Activated CD8-positive, alpha-beta memory T cell treated with anti-CD3 and anti-CD28 coated beads for 4 hours (primary cell): ENCODE results near the gene HMCN1.

Source experiments
- DNase-seq, 2 donors: peaks; one replicate each; pipeline ENCODE4 v3.0.0-alpha.2; 2020; ENCODE audit warnings: low read depth in 2 of 2

HMCN1 gene

DNA sequence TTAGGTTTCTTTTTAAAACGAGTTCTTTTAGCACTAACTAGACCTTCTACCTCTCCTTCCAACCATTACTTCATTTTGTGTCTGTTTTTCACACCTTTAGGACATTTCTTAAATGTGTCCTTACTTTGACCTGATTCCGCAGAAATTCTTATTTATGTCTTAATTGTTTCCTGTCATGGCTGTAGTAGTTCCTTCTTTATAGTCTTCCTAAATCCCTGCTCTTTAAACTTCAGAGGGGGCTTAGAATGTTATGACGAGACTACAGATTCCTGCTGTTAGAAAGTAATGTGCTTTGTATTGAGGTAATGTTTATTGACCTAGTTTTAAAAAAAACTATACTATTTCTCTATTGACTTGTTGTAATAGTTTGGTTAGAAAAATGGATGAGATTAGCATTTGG is 70.4 kb downstream of the HMCN1 start:
- DNase-seq: no peak

DNA sequence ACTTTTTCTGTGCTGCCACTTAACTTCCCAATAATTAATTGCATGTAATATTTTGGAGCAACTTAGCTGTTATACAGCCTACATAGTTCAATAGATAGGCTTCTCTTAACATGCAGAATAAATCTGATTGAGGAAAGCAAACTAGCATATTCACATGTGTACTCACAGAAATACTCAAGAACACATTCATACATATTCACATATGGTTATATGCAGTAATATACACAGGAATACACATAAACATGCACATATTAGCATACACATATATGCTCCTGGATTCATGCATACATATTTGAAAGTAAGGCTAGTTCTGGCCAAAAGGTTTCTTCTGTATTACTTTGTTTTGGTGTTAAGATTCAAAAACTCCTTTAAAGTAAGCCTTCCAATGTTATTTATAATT is 73.1 kb downstream of the HMCN1 start:
- DNase-seq: no peak

DNA sequence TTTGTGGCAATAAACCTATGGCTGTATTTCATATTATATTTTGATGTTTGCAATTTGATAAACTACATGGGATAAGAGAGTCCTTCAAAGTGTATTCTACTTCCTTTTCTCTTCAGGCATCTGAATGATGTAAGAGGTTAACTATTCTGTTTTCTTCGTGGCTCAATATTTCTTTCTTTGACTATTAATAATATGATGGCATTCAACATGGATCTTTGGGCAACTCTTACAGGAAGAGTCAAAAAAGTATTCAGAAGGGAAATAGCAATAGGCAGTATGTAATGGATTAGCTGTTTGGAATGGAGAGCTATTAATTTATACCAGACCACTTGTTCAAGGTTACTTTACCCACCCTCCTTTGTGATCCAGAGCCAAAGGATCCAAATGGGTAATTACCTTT is 74.4 kb downstream of the HMCN1 start:
- no peak for DNase-seq

DNA sequence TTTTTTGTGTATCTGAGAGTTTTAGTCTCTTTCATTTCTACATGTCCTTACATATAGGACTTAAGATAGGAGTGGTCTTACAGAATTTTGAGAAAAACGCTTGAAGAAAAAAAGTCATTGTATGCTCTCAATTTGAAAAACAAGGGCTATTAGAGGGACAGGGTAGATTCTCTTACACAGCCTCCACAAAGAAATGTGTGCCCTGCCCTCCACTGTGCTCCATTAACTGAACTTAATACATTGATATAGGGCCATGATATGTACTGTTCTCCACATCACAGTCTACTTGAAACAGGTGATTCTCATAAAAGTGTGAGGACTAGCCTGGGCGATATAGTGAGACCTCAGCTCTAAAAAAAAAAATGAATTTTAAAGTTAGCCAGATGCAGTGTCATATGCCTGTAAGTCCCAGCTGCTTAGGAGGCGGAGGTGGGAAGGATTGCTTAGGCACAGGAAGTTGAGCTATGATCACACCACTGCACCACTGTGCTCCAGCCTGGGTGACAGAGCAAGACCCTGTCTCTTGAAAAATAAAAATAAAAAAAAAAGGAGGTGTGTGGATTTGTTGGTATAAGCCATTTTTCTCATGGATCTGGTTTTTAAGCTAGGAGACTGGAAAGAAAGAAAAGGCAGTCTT is 77.0 kb downstream of the HMCN1 start:
- no peak for DNase-seq

DNA sequence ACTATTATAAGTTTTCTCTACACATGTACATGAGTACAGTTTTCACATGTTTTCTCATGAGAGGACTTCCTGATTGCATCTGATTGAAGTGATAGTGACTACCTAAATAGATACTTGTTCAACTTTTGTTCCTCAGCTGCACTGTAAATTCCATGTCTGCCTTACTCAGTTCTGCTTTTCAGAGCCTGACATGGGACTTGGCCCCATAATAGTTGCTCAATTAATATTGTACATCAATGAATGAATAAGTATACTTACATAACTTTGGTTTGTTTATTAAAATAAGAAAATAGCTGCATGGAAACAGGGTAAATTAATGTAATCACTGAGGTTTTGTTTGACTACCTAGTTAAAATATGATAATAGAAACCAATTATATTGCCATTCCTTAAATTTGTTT is 78.7 kb downstream of the HMCN1 start:
- DNase-seq: no peak

DNA sequence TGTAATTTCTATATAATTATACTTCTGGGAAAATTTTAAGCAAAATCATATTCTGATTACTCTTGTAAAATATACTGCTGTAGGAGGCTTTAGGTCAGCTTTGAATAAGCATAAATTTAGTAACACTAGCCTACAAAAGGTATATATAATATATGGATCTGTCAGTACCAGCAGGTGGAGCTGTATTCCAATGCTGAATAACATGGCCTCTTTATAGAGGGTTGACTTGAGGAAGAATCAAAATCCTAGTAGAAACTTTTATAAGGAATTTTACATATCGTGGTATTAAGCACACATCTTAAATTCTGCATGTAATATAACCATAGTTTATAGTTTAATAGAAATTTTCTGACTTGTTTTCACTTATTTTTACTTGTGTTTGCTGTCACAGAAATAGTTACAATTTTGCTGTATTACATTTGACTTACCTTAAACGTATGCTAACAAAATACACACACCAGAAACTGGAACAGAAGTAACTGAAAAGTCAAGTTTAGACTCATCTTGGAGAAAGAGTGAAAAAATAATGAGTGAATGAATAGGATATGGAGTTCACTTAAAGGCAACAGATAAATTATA is 79.3 kb downstream of the HMCN1 start:
- DNase-seq: no peak

DNA sequence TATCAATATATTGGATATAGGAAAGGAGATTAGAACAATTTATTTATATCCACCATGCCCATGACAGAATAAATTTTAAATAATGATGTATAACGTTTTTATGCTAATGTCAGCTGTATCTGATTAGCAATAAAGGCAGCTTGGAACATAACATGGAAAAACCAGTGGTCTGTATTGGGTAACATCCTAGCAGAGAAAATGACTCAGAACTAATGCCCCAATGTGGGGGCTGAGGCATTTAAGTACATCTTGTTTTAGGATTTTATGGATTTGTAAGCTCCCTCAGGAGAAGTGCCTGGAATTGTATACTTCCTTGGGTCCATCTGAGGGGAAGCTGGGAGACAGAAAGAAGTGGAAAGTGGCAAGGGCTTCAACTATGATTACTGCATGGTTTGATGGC is 82.3 kb downstream of the HMCN1 start:
- DNase-seq: no peak

DNA sequence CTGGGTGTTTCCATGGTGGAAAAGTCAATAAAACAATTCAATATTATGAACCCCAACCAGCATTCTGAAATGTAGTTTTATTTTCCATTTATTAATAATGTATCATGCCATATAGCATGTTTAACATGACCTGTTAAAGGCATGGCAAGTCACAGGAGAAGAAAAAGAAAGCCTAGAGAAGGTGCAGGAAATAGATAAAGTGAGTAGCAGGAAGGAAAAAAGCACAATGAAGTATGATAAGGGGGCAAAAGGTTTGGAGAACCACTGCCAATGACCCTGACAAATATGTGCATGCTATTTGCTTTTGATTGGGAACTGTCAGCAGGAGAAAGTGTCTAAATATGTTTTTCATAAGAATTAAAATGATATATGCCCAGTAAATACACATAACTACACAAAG is 85.6 kb downstream of the HMCN1 start:
- no peak for DNase-seq

DNA sequence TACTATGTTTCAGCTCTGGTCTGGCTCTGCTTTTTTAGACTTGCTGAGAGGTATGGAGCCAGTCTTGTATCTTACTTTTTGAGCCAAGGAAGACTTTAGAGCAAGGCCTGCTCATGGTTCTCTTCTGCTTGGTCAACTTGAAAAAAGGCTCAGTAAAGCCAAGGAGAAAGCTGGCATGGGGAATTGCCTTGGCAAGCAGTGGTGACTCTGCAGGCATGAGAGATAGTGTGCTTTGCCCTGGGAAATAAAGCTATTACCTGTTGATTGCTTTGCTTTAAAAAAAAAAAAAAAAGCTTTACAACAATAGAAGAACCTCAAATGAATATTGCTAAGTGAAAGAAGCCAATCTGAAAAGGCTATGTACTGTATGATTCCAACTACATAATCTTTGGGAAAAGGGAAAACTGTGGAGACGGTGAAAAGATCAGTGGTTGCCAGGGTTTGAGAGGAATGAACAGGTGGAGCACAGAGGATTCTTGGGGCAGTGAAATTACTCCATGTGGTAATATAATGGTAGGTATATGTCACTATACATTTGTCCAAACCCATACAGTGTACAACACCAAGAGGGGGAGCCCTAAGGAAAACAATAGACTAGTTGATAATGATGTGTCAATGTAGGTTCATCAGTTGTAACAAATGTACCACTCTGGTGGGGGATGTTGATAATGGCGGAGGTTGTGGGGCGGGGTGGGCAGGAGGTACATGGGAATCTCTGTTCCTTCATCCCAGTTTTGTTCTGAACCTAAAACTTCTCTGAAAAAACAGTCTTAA is 87.6 kb downstream of the HMCN1 start:
- DNase-seq: no peak

DNA sequence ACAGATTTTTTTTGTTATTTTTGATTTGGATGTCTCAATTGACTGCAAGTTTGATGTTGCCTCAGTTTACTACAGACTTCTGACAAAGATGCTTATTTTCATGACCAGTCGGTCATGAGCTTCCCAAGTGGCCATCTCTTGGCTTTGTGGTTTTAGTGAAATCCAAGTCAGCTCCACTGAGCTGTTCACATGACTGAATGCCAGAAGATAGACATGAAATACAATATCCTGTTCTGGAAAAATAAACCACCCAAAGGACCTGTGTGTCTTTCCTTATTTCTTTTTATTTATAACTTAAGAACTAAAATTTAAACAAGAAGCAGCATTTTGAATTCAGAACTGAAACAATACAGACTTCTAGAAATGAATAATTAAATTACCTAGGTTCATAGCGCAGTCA is 89.3 kb downstream of the HMCN1 start:
- no peak for DNase-seq

DNA sequence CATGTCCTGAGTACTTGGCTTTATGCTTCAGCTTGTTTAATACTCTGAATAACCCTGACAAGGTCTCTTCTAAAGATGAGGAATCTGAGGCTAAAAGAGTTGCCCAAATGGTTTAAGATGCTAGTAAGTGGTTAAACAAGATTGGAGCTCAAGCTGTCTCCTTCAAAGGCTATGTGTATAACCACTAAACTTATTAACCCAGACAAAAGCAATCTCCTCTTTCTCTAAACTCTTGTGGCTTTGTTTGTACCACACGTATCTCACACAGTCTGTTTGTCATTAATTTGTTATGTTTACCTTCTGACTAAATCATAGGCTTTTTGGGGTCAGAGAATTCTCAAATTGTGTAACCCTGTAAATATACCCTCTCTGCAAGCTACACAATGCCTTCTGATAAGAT is 89.9 kb downstream of the HMCN1 start:
- no peak for DNase-seq

DNA sequence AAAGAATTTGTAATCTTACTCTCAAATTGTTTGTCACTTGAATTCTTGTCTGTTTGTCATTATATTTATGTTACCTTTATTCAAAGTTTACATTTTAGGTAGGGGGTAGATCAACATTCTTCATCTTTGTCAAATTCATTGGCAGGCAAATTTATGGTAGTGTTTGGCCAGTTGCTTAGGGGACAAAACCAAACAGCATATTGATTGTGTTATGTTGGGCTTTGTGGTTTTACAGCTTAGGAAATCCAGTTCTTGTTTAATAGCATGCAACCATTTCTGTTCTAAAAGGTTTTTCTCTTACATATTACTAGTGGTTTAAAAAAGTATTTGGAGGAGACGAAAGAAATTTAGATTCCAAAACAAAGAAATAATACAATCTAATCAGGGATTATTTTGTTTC is 91.4 kb downstream of the HMCN1 start:
- DNase-seq: no peak

DNA sequence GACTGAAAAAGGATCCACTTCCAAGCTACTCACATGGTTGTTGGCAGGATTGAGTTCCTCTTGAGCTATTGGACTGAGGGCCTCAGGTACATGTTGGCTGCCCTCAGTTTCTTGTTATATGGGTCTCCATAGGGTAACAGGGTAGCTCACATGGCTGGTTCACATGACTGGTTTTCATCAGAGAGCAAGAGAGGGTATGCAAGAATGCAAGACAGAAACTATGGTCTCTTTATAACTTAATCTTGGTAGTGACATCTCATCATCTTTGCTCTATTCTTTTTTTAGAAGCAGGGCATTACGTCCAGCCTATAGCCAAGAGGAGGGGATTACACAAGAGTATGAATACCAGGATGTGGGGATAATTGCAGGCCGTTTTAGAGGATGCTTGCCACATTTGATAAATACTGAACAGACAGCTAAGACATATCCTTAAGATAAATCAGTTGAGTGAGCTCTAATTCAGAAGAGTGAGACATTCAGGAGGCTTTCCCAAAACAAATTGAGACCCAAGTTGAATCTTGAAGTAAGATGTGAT is 100.2 kb downstream of the HMCN1 start:
- no peak for DNase-seq

DNA sequence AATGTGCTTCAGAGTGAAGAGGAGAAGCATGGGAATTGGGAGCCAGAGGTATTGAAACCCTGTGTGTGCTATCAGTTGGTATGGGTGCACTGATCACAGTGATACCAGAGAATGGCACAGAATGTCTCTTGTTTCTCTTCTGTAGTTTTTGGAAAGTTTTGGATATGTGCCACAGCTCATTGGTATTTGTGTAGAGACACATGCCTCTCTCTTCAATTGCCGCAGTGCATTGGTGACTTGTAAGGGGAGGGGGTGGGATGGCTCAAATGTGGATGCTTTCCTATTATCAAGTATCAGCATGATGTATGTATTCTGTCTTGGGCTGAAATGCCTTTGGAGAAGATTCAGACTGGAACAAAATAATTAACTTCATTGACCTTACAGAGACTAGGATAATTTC is 101.0 kb downstream of the HMCN1 start:
- no peak for DNase-seq

DNA sequence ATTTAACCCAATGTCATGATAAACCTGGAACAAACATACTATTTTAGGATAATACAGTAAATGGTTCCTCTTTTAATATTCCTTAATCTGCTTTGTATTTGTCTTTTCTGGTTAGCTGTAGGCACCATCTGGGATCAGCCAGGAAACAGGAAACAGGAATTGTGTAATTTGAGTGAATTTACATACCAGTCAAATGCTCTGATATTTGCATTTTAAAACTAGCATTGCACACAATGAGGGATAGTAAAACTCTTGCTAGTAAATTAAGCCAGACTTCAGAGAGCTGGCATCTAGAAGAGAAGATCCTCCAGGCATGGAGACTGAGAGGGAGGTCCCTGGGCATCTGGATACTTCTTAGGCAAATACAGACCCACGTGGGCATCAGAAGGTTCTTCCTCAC is 103.5 kb downstream of the HMCN1 start:
- no peak for DNase-seq

DNA sequence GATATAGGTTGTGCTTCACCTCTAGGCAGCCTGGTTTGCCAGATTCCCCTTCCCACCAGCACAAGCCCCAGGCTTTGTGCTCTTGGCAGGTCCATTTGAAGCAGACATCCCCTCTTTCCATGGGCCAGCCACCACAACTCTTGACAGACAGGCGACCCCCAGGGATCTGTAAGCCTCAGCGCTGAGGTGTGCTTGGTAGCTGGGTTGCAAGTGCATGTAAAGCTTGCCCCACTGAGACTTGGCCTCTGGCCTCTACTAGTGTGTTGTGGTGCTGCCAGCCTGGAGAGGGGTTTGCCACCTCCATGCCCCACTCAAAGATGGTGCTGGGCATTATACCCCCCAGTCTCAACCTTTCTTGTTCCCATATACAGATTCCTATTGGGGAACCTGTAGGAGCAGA is 103.9 kb downstream of the HMCN1 start:
- no peak for DNase-seq

DNA sequence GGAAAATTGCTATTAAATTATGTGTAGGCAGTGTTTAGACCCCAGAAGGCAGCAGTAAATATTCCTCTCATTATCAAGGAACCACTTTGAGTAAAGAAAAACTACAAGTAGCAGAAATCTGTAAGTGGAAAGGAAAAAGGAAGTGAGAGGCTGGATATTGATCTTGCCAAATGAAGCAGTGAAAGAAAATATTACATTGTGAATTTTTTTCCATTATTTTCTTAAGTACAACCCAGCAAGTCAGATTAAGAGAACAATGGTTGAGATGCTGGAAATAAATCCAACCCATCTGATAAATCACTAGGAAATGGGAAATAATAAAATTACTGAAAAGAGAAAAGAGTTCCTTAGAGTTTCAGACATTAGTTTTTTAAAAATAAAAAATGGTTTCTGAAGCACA is 106.7 kb downstream of the HMCN1 start:
- no peak for DNase-seq

DNA sequence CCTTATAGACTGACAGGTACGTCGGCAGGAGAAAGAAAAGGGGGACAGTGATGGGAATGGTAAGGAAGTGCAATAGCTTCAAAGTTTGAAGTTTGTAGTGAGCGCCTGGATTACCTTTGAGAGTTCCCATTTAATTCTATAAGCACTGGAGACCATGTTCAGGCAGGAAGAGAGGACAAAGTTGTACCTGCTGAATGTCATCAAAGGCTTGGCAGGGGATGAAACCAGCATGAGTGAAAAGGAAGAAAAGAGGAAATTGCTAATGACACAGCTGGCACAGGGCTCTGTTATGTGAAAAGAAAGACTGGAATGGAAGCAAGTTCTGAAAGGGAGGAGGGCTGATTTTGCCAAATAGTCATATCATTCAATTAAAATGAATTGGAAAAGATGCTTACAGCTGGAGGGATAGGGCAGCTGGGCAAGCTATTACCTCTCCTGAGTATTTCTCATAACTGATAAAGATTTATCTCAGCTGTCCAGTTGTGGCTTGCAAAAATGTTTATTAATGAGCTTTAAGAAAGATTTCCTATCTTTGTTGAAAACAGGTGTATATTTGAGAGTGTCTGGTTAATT is 109.2 kb downstream of the HMCN1 start:
- no peak for DNase-seq

DNA sequence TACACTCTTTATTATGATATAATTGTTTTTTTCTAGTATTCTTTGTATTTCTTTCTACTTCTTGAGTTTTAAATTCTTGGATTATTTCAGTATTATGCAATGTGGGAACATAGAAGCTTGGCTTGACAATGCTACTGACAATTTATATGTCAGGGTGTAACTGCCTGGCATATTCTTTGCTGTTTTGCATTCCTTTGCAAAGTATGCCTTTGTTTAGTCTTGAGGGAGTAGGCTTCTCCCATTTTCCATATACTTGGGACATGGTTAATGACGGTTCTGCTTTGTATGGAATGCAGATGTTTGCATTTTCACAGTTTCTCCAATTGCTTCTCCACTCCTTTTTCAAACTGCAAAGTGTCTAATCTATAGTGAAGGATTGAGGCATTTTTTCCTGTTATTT is 109.8 kb downstream of the HMCN1 start:
- no peak for DNase-seq

DNA sequence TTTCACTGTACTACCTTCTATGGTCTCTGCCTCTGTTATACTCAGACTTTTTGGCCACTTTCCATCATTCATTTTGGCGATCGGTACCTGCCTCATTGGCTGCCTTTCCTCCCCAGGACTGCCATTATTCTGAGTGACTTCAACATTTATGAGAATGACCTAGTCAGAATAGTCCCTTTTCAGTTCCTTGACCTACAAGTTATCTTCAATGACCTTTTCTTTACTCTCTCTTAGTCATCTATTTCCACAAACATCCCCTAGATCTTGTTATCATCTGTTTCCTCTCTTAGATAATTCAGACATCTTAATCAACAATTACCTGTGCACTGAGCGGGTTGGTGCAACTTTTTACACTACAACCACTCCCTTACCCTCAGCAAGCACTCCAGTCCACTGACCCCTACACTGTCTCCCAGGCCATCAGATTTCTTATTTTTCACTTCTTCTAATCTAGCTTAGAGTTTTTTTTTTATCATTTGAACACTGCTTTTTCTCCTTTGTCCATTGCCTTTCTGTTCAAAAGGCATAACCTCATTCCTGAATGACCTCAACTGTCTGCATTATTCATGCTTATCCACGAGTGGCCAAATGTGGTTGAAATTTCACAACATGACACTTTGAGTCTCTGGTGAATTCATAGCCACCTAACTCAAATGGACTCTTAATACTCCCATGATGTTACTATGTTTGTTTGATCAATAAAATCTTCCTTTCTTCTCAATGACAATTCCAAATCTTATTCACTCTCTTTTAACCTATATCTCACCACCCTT is 112.7 kb downstream of the HMCN1 start:
- DNase-seq: no peak

DNA sequence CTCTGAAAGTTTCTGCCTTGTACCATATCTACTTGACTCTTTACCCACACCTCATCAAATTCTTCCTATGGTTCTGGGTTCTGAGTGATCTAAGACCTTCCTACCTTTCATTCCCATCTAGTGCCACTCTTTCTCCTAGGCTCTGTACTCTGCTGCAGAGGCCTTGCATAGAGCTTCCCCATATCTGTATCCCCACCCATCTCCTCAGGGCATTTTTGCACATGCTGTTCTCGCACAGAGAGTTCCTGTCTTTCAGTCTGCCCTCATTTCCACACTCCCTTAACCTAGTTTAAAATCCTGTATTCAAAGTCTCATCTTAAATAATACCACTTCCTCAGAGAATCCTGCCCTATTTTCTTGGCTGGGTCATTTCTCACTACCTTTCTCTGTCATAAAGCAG is 114.8 kb downstream of the HMCN1 start:
- DNase-seq: no peak

DNA sequence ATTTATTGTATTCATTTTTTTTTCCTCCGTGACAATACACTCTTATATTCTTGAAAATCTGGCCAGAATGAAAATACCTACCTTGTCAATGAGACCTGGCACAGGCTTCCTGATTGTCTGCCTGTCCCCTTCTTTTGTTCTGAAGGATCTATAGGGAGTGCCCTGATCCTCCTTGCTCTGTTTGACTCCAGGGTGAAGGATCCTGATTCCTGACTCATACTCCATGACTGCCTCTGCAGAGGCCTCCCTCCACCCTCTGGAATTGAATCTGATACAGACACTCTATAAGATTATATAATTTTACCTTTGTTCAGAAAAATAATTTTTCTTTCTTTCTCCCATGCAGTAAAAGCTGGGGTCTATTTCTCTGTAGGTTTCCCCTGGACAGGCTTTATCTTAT is 116.2 kb downstream of the HMCN1 start:
- DNase-seq: no peak
